Activated T-cell treated with anti-CD3 and anti-CD28 coated beads for 48 hours (primary cell): ENCODE data around the gene MAN1A1.

Experiments
- DNase-seq: peaks from one replicate; pipeline ENCODE4 v3.0.0-alpha.2; 2020; ENCODE audit warnings: low read depth

MAN1A1 gene

GRCh38 chr6:119325559-119326265 lies 23.8 kb downstream of the MAN1A1 start:
- no peak for DNase-seq

GRCh38 chr6:119324718-119325117 lies 24.8 kb downstream of the MAN1A1 start:
- DNase-seq = no peak

GRCh38 chr6:119323931-119324330 lies 25.6 kb downstream of the MAN1A1 start:
- no peak for DNase-seq

GRCh38 chr6:119323478-119323877 lies 26.1 kb downstream of the MAN1A1 start:
- DNase-seq = no peak

DNA sequence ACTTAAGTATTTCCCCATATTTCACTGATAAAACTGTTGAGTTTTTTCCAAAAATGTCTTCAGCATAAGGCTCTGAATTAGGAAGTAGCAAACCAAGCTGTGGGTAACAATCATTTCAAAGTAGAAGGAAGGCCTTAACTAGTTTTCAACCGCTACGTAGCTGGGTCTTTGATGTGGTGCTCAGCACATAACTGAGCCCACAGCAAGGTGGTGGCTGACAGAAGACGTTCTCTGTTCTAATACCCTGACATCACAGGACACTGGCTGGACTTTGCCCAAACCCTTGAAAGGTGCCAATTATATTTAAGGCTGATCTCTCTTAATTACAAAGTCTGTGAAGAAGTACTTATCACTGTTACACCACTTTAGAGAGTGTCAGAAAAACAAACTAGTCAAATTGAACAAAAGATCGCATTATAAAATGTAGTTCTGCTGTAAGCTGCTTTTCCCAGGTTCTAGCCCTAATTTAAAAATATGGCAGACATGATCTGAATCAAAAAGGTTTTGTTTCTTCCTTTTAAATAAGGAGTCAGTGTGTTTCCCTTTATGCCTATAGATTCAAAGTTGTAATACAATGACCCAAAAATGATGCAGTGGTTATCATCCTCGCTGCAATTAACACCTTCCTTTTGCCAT lies 26.7 kb downstream of the MAN1A1 start:
- DNase-seq = no peak

GRCh38 chr6:119322034-119322433 lies 27.5 kb downstream of the MAN1A1 start:
- DNase-seq = no peak

DNA sequence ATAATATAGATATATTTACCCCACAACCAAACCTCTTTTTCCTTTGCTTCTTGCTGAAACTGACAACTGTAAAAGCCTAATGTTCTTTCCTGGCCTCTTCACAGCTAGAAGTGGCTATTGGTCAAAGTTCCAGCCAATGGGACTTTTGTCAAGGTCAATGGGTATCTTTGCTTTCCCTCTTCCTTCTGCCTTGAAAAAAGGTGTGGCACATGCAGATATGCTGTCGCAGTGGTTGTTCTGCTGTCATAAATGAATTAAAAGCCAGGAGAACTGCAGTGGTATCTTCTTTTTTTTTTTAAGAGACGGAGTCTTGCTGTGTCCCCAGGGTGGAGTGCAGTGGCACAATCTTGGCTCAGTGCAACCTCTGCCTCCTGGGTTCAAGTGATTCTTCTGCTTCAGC lies 29.9 kb downstream of the MAN1A1 start:
- DNase-seq = no peak

DNA sequence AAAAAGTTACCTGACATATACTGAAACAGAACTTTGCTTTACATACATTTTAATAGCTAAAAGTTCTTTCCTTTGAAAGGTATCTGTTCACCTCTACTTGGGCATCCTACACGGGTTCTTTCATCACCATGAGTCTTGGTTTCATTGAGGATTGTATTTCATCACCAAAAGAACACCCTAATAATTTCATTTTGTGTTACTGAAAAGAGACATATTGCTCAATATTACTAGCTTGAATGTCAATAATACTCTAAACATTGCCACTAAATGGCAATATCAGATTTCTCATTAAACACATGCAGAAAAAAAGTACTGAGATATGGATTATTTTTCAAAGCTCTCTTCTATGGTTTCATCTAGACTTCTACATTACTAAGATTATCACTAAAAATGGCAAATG lies 30.8 kb downstream of the MAN1A1 start:
- DNase-seq = no peak

GRCh38 chr6:119318176-119318575 lies 31.4 kb downstream of the MAN1A1 start:
- DNase-seq = no peak

DNA sequence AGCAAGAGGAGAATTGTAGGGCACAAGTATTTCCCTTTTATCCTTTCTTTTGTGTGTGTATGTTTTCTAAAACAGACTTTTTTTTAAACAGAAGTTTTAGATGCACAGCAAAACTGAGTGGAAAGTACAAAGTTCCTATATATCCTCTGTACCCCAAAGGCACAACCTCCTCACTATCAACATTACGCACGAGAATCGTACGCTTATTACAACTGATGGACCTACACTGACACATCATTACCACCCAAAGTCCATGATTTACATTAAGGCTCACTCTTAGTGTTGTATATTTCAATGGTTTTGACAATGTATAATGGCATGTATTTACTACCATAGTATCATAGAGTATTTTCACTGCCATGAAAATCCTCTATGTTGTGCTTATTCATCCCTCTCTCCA lies 32.6 kb downstream of the MAN1A1 start:
- no peak for DNase-seq

GRCh38 chr6:119314885-119315272 lies 34.7 kb downstream of the MAN1A1 start:
- no peak for DNase-seq

- DNase-seq = no peak
Observed at GRCh38 chr6:119313937-119314884, 35.4 kb downstream of the MAN1A1 start.

DNA sequence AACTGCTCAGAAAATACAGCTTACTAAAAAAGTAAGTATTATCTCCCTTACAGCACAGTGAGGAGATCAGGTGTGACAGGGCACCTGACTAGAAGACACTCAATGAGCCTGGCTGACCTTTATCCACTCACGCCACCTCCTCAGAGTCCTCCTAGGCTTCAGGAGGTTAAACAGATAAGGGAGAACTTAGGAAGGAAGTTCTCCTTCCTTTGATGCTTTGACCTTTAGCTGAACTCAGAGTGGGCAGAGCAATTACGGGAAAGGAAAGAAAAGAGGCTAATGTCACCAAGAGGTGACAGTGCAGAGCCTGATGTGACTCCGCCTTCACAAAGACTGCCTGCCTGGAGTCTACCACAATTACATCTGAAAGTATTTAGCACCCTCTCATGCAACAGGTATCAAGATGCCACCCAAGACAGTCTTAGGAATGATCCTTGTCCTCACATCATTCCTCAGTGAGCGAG lies 36.7 kb downstream of the MAN1A1 start:
- no peak for DNase-seq

GRCh38 chr6:119312441-119312840 lies 37.1 kb downstream of the MAN1A1 start:
- no peak for DNase-seq

DNA sequence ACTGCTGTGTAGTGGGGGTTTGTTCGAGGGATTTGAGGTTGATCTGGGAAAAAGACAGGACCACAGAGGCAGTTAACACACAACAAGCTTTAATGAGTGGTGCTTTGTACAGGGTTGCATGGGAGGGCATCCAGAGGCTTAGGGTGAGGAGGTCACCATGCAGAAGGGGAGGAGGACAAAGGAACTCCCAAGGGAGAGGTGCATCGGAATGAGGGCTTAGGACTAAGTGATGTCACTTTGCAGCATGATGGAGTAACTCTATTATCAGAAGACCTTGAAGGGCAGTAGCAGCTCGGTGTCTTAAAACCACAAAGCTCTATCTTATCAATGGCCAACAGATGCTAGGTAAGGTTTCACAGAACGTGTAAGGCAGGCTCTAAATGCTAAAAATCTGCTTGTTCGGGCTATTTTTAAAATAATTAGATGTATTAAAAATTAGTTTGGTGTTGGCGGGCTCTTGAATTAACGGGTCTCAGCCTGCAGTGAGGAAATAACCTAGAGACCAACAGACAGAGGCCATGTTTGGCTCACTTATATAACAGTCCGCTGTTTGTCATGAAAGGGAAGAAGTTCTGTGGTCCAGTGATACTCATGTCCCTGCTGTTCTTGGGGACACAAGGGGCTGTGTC lies 37.9 kb downstream of the MAN1A1 start:
- no peak for DNase-seq

GRCh38 chr6:119310486-119311036 lies 39.0 kb downstream of the MAN1A1 start:
- DNase-seq = no peak

DNA sequence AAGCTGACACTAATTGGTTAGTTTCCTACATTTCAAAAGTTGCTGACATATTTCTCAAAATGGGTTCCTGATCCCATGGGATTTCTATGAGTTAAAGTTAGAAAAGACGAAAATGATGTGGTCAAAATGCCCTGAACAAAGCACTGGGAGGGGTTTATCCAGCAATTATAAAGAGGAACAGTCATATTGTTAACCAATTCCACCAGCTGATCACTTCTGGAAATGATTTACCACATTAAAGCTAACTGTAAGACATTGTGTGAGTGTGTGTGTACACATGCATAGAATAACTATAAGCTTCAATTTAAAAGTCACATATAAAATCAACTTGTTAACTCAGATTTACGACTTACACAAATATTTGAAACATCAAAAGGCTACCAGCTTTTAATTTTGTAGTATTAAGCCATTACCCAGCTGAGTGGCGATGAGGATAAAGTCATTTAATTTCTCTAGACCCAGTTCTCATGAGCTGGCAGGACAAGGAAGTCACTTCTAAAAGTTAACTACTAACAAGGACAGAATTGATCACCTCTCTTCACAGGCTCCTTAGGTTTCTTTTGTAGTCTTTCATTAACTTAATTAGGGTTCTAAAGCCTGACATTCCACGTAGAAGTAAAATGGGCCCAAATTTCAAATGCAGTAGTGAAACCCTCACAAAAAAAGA lies 40.4 kb downstream of the MAN1A1 start:
- no peak for DNase-seq

DNA sequence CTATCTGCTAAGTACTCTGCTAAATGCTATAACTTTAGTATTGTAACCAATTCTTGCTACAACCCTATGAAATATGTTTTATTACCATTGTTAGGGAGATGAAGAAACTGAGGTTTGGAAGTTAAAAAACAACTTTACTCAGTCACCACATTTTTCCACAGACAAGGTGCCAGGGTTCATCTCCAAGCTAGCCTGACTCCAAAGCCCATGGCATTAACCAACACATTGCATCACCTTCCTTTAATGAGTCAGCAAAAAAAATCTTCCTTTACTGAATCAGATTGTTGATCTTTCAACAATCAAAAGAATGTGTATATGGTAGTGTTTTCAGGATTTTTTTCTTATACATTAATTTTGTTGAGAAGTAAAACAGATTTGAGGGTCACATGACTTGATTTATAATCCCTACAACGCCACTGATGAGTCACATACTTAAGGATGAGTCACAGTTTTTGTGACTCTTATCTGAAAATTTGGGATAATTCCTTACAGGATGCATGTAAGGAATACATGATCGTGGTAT lies 41.5 kb downstream of the MAN1A1 start:
- no peak for DNase-seq

- DNase-seq = no peak
Observed at GRCh38 chr6:119307056-119307455, 42.5 kb downstream of the MAN1A1 start.

GRCh38 chr6:119306396-119306968 lies 43.1 kb downstream of the MAN1A1 start:
- DNase-seq = no peak
